Measurements from ENCODE around the gene SLC40A1.

SLC40A1 gene

GRCh38 chr2:189566046-189566445 lies 14.5 kb downstream of the SLC40A1 start:
- DNase-seq: no peak

DNA sequence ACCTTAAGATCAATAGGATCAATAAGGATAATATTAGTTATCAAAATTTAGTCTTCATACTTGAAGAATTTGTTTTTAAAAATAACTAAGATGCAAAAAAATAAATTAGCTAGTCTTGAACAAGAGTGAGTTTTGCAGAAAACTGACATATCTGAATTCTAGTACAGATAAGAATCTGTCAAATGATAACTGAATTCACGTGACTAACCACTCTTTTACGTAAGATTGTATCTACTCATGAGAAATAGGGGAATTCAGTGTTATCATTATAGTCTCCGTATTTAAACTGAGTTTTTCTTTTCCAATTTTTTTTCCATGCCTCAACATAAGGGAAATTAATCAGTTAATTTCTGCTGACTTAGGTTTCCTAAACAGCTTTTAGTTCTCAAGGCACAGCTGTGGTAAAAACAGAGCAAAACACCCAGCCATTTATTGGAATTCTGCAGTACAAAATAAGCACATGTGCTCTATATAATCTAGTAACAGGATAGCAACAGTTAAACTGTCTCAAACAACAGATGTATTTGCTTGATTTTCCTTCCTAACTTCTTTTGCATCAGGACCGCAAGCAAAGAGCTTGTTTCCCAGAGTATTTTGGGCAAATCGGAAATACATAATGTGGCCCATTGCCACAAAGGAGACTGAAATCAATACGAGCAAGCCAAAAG lies 19.1 kb downstream of the SLC40A1 start:
- DNase-seq: no peak

DNA sequence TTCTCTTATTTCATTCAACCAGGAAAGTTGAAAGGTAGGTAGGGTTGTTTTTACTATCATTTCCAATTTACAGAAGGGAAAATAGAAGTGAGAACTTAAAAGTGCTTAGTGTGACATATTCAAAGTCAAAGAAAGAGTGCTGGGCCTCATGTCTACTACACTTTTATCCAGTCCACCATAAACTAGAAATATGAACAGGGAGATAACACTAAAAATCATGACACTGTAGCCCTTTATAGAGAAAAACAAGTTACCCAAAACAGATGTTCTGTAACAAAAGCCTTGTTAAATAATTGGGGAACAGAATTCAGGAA lies 20.4 kb downstream of the SLC40A1 start:
- no peak for DNase-seq

DNA sequence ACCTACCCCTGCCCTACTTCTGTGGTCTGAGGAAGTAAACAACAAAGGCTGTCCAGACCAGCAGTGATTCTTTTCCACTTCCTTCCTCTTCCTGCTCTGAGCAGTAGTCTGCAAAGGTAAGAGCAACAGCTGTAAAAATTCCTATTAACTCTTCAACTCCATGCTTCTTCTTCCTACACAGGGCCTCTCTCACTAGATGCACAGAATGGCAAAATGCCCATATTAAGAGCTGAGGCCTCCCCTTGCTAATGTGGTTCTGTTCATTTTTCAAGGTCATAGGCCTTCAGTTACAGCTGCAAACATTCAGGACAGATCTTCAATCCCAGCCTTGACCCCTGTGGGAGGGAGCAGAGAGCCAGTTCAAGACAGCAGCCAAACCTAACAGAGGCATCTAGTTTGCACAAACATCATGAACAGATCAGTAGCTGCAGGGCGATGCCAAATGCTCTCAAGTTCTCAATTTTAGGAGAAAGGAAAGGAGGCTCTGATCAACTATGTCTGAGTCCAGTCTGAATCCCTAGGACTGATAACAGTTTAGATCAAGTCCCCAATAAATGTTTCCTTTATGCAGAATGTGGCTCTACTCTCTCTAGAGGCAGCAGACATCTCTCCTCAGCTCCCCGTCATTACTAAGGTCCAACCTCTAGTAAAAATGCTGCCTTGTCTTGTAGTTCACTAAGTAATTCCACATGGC lies 20.9 kb downstream of the SLC40A1 start:
- DNase-seq: no peak

DNA sequence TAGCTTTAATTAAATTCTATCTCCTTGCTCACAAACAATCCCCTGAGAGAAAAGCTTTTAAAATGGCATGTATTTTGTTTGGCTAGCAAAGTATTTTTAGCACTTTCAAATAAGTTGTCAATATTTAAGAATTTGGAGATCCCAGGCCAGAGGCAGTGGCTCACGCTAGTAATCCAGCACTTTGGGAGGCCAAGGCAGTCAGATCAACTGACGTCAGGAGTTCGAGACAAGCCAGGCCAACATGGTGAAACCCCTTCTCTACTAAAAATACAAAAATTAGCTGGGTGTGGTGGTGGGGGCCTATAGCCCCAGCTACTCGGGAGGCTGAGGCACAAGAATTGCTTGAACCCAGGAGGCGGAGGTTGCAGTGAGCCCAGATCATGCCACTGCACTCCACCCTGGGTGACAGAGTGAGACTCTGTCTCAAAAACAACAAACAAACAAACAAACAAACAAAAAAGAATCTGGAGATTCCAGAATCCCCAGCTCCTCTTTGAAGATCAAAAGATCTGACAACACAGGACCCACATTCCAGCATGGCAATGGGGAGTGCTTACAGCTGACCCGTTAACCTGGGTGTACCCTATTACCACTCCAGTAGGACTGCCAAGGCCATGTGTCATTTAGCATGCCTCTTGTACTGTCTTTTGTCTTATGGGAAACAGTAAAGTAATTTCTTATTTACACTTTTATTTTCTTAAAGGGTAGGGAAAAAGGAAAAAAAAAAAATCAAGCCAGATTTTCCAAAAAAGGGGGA lies 21.9 kb downstream of the SLC40A1 start:
- no peak for DNase-seq

DNA sequence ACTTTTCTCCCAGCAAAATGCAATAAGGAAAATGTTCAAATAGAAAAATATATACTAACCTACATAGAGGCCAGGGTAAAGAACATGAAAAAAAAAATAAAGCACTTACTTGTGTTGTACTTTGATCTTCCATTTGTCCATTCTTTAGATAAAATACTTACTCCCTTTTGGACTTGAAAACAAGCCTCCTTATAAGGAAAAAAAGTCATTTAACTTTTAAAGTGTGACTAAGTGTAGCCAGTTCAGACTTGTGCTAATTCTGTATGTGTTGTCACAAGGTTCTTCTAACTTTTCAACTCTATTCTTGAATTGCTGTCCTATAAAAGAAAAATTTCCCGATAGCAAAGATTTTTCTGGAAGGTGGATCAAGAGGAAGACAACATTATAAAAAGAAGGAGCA lies 23.2 kb downstream of the SLC40A1 start:
- no peak for DNase-seq

- no peak for DNase-seq
Observed at GRCh38 chr2:189556526-189556925, 24.1 kb downstream of the SLC40A1 start.

DNA sequence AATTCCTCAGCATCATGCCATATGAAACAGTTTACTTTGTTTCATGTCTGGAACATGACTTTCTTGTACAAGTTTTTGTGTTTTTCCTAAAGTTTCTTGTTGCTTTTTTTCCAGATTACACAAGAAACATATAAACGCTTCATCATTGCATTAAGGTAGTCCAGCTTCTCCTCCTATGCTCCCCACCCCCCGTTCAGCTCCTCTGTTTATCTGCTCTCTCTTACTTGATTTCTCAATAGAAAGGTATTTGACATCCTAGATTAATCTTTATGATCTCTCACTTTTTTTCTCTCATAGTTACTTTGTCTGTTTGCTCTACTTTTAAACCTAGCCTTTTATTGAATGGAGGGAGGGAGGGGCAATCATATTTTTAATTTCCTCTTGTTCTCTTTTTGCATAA lies 25.4 kb downstream of the SLC40A1 start:
- DNase-seq: no peak

DNA sequence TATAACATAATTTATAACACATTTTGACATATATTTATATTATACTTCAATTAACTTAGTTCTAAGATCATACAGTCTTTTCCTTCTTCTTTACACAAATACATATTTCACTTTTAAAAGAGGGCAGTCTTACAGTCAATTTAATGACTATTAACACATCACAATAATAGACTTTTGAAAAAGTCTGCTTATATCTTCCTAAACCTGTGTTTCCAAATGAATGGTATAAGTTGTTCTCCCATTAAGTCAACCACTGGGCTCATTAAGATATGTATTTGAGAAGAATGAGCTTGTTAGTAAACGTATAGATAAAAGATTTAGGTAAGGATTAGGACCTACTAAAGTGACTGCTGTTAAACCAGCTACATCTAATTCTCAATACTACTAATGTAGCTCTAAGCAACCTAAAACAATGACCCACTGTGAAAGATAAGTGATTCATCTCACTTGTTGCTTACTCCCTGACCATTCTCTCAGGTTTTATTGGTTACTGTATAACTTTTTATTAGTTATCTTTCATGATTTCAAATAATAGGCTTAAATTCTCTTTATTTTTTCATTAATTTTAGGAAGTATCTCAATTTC lies 27.0 kb downstream of the SLC40A1 start:
- no peak for DNase-seq

DNA sequence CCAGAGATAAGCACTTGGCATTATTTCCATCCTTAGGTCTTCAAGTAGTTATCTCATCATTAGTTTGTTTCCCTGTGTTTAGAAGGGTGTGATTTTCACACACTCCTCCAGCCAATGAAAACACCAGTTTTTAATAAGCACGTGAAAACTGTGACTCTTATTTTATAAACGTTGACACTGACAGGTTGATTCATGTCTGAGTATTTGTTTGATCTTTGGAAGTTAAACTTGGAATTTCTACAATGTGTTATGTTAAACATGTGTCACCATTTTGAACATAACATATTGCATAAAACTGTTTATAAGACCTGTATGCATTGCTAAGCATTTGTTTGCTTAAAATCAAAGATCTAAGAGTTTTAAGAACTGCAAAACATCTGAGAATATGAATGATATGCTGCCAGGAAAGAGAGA lies 27.6 kb downstream of the SLC40A1 start:
- DNase-seq: no peak

DNA sequence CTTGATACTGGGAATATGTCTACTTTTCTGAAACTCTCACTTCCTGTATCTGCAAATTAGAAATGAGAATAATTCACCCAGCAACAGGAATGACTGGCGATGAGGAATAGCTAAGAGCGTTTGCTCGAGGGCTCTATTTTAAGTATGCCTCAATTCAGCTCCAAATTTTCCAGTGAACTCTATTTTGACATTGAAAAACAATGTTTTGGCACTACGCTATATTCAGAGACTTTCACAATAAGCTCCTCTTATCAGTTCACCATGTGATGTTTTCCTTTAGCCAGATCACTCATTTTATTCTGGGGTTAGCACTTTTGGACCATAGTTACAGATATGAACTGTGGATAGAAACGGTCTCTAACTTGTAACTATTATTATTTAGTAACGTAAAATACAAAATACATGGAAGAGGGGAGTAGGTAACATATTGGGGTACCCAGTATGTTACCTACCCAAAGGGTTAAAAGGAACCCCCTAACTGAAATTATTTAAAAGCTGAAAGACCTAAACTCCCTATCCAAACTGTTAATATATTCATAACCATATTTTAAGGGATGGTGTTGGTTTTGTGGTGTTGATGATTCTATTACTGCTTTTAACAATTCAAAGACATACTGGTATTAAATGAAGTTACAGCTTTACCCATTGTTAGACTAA lies 28.1 kb downstream of the SLC40A1 start:
- no peak for DNase-seq

- DNase-seq: no peak
Observed at GRCh38 chr2:189551808-189552207, 28.8 kb downstream of the SLC40A1 start.

- DNase-seq: no peak
Observed at GRCh38 chr2:189549449-189549832, 31.1 kb downstream of the SLC40A1 start.

DNA sequence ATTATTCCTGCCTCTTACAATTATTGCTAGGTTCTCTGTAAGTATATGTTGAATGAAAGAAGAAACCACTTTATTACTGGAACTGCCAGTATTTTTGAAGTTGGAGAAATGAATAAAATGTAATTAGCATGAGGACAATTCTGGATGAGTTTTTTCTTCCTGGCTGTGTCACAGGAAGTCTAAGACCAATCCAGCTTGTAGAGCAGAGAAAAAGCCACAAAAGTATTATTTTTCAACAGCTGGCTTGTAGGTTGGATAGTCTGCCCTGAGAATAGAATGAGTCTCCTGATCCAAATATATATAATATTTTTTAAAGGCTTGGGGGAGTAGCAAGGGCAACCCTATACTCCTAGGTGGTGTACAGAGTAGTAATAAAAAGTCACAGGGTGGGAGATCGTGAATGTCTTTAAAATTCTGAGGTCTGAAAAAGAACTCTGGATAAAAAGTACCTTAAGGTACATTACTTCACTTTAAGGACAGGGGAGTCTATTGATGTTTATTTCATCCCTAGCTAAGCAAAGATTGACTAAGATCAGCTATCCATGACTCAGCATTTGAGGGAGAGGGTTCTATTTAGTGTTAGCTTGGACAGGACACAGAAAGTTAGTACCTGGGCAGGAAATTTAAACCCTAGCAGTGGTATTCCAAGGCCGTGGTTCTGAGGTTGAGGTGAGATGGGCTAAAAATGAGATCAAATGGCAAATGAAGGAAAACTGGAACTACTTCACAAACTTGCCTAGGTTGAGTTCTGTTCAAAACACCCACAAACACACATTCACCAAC lies 31.7 kb downstream of the SLC40A1 start:
- no peak for DNase-seq

GRCh38 chr2:189545418-189545817 lies 35.2 kb downstream of the SLC40A1 start:
- no peak for DNase-seq

- no peak for DNase-seq
Observed at GRCh38 chr2:189544318-189545042, 36.1 kb downstream of the SLC40A1 start.

DNA sequence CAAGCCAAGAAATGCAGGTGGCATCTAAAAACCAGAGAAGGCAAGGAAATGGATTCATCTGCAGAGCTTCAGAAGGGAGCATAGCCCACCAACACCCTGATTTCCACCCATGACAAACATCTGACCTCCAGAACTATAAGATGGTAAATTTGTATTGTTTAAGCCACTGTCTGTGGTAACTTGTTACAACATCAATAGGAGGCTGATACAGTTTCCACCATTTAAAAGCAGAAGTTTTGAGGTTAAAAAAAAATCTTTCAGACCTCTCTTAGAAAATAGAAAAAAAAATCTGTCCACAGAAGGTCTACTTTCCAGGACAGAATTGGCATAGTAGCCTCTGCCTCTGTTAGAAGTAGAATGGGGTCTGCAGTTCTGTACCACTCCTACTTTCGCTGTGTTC lies 37.2 kb downstream of the SLC40A1 start:
- DNase-seq: no peak

DNA sequence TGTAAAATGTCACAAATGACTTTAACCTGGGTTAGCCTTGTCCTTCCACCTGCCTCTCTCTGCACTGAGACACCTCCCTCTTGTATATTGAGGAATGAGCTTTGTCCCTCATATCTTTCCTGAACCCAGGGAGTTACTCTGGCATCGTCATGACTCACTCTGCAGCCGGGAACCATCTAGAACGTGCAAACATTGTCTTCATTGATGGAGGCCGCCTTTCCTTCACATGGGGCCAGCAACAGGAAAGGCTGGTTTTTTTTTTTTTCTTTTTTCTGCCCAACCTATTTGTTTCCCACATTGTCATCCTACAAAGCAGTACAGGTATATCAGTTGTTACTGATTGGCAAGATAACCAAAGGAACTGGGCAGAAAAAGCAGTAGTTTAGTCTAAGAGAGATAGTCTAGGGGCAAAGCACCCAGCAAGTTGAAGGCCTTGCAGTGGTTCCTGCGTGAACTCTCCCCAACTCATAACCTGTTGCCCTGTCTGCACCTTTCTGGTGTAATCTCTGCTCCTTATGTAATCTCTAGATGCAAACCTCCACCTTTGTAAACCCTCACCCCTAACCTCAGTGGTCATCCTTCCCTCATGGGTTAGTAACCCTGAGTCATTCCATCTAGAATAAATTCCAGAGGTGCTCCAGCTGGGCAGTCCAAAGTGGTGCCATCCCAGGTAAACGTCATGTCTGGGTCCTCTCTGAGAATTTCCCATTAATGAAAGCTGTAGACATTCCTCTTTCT lies 38.3 kb downstream of the SLC40A1 start:
- DNase-seq: no peak

GRCh38 chr2:189541591-189541990 lies 39.0 kb downstream of the SLC40A1 start:
- DNase-seq: no peak

DNA sequence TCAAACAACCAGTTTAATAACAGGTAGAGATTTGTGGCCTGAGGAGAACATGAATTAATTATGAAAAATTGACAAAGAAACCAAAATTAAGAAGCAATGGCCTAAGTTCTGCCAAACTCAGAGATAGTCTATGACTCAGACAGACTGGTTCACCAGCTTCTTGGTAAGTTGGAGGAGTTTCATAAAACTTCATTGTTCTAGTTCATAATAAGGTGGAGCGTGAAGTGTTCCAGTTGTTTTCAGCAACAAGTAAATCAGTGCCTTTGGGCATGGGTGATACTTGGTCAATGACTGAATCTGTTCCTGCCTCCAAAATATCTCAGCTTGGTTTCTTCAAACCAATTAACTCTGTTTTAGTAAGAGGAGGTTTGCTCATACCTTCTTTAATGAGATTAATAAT lies 40.0 kb downstream of the SLC40A1 start:
- no peak for DNase-seq

GRCh38 chr2:189538402-189538801 lies 42.2 kb downstream of the SLC40A1 start:
- DNase-seq: no peak
